Spleen (tissue), 11 donors: ENCODE data around the gene FCAMR. TPM values are rescaled to one million over a fixed set of nuclear protein-coding genes. Genes with fewer than 3 reads are reported as not detected.

Experiments
- DNase-seq: peaks from one replicate; pipeline ENCODE4 v3.0.0-alpha.2; 2020
- H3K27ac ChIP-seq, 8 donors: fragments of 200-600 bp; sonication (generic) in 7 of 8; 1 replicate in 4 of 8; 2 replicates in 4 of 8; pipeline versions ENCODE4 v1.5.0 to v1.8.0; 2016 to 2021; ENCODE audit warnings: inconsistent platforms in 4 of 8, mild to moderate bottlenecking in 4 of 8, moderate library complexity in 1 of 8
- H3K27me3 ChIP-seq, 7 donors: fragments of 200-600 bp; sonication (generic) in 6 of 7; replicated peaks in 1 of 7; 1 replicate in 4 of 7; 2 replicates in 3 of 7; pipeline versions ENCODE4 v1.5.0 to v1.8.0; 2016 to 2021; ENCODE audit warnings: inconsistent platforms in 3 of 7, mild to moderate bottlenecking in 1 of 7
- H3K36me3 ChIP-seq, 6 donors: fragments of 200-600 bp; sonication (generic) in 5 of 6; 1 replicate in 4 of 6; 2 replicates in 2 of 6; pipeline versions ENCODE4 v1.5.0 to v1.8.0; 2016 to 2021; ENCODE audit warnings: inconsistent platforms in 2 of 6
- H3K4me1 ChIP-seq, 6 donors: fragments of 200-600 bp; sonication (generic) in 5 of 6; 1 replicate in 3 of 6; 2 replicates in 3 of 6; pipeline versions ENCODE4 v1.5.0 to v1.8.0; 2016 to 2021; ENCODE audit warnings: inconsistent platforms in 3 of 6
- H3K4me3 ChIP-seq, 8 donors: fragments of 200-600 bp; sonication (generic) in 7 of 8; 1 replicate in 4 of 8; 2 replicates in 4 of 8; pipeline versions ENCODE4 v1.5.0 to v1.8.0; 2016 to 2021; ENCODE audit warnings: inconsistent platforms in 4 of 8, mild to moderate bottlenecking in 4 of 8, moderate library complexity in 2 of 8
- H3K9me3 ChIP-seq, 8 donors: fragments of 200-600 bp; sonication (generic) in 7 of 8; 1 replicate in 4 of 8; 2 replicates in 4 of 8; pipeline versions ENCODE4 v1.5.0 to v1.8.0; 2016 to 2021; ENCODE audit warnings: inconsistent platforms in 4 of 8
- POLR2A ChIP-seq, 3 donors: fragments of 450-650 bp; IDR thresholded peaks; one replicate each; pipeline ENCODE4 v1.5.1; 2017; ENCODE audit warnings: antibody characterized with exemption in 3 of 3, mild to moderate bottlenecking in 1 of 3
- POLR2AphosphoS5 ChIP-seq, 3 donors: sonication (generic); formaldehyde crosslinking; IDR thresholded peaks; one replicate each; pipeline ENCODE4 v1.5.1; 2017; ENCODE audit warnings: antibody characterized with exemption in 3 of 3
- whole genome bisulfite sequencing, 5 donors: extraction: QIAGEN DNeasy Blood & Tissue Kit in 3 of 5; methylation state at CpG; one replicate each; pipeline versions ENCODE4 v1.1.5 to v1.1.7; 2013 to 2018; 5-methylcytosine and 5-hydroxymethylcytosine counted together
- intact Hi-C: fragments of 100-400 bp; cut with DNase I; formaldehyde crosslinking; loops from one replicate; pipeline ENCODE4 v1.15.0; 2023; ENCODE audit warnings: low total_unique reads
- polyA plus RNA-seq, 3 donors: library from polyadenylated mRNA; stranded (reverse); fragments of 200-250 nt; gene quantifications; one replicate each; pipeline ENCODE4 v1.2.1, GENCODE V29; 2013
- total RNA-seq, 7 donors: library from RNA; depleted of rRNA in 3 of 7; stranded (reverse); fragments of >200 nt in 3 of 7; fragmentation: NEBNext Ultra II Directional in 4 of 7; extraction: Animal tissue kit (Norgen Biotek cat#: 25700) in 4 of 7; gene quantifications; one replicate each; pipeline versions ENCODE4 v1.1.0 to v1.2.1, GENCODE V29; 2016 to 2021
- TF ChIP-seq, protein P1 (sequence below), 11 experiments: fragments of 200-600 bp in 7 of 11; fragments of 450-650 bp in 4 of 11; sonication (generic) in 4 of 11; IDR thresholded peaks in 8 of 11; conservative IDR thresholded peaks in 3 of 11; 1 replicate in 7 of 11; 2 replicates in 4 of 11; pipeline versions ENCODE4 v1.4.0 to v1.8.0; 2016 to 2021; ENCODE audit warnings: antibody characterized with exemption in 11 of 11, inconsistent platforms in 4 of 11, mild to moderate bottlenecking in 1 of 11
- donor health status: healthy with polysubstance abuse.
- donor health status: DM: no; HTN: no; CAD: no; lungs with moderate emphysema.
- donor health status: DM: no; HTN: no; CAD: no.
- donor health status: Bipolar disorder and iron deficiency.
- donor health status: healthy.
- donor health status: DM: no; HTN: no; CAD: no.
- donor health status: DM: yes; HTN: yes; CAD: no.

The FCAMR gene
- total and polyA plus RNA-seq, 10 donors, result 0.16 to 1.3 (median 0.38) TPM; not detected in 2

DNA sequence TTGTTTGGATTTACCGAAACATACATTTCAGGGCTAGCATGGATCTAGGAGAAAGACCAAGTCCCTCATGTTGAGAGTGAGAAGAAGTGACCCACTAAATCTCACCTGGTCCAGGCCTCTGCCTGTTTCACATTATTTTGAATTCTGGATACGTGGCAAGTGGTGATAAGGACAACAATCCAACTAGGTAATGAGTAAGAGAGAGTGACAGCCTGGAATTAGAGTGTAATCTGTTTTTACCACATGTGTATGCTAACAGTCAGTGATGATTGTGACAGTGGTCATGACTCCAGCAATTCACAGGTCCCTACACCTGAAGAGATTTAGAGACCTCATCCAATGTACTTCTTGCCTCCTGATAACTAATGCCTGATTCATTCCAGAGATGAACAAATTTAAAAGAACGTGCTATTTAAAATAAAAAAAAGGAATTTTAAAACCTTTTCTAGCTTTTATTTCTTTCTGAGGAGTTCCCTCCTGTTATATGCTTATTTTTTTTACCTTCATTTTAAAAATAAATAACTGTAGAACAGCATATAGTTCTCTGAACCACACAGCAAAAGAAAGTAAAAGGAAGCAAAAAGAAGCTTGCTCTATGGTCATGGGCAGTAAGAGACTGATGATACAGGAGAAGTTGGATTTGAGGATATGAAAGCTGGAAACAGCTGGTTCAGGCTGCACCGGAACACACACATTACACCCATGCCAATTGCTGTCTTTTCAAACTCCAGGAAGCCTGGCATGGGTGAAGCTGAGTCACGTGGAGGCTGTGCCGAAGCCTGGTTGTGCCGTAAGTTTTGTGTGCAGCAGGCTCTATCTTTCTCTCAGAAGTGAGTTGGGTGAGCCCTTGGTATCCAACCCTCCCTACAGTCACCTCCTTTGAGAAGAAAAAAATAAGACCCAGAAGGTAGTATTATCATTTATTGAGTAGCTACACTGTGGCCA lies 47.6 kb upstream of the FCAMR start:
- Histone ChIP-seq H3K36me3 (no peaks in the 10 kb centered on the region), H3K4me3 (no peak overlapping the region), H3K27ac (no peak overlapping the region), H3K9me3 (no peaks in the 10 kb centered on the region), H3K27me3 (no peaks in the 10 kb centered on the region), H3K4me1 (peaks cover 0 to 17% (median 5%) of the 10 kb centered on the region in 6 donors)
- no peak for DNase-seq
- no peak for TF ChIP-seq POLR2AphosphoS5 (IDR thresholded peaks at IDR 0.05)
- TF ChIP-seq, protein P1, sequence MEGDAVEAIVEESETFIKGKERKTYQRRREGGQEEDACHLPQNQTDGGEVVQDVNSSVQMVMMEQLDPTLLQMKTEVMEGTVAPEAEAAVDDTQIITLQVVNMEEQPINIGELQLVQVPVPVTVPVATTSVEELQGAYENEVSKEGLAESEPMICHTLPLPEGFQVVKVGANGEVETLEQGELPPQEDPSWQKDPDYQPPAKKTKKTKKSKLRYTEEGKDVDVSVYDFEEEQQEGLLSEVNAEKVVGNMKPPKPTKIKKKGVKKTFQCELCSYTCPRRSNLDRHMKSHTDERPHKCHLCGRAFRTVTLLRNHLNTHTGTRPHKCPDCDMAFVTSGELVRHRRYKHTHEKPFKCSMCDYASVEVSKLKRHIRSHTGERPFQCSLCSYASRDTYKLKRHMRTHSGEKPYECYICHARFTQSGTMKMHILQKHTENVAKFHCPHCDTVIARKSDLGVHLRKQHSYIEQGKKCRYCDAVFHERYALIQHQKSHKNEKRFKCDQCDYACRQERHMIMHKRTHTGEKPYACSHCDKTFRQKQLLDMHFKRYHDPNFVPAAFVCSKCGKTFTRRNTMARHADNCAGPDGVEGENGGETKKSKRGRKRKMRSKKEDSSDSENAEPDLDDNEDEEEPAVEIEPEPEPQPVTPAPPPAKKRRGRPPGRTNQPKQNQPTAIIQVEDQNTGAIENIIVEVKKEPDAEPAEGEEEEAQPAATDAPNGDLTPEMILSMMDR (IDR thresholded peaks at IDR 0.05 in 8 of 11, conservative IDR thresholded peaks at IDR 0.05 in 3 of 11), result no peak
- intact Hi-C loops, result no loop called here
- 67 to 86% (median 70%) methylated on average over 7 of the region's 7 CpGs for WGBS, 5 donors

DNA sequence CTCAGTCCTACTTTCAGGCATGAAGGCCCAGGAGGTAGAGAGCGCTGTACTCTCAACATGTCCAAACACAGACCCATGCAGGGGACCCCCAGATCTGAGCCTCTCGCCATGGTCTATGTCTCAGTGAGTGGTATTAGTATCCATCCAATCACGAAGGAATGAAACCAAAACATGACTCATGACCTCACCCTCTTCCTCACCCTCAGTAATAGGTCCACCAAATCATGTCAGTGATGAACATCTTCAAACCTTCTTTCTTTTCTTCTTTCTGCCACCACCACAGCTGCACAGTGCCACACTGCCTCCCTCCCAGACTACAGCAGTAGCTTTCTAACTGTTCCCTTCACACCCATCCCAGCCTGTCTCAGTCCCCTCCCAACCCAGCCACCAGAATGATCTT lies 45.5 kb upstream of the FCAMR start:
- TF ChIP-seq POLR2AphosphoS5 (IDR thresholded peaks at IDR 0.05) (no peak), POLR2A (IDR thresholded peaks at IDR 0.05) (no peak)
- TF ChIP-seq, protein P1 (IDR thresholded peaks at IDR 0.05 in 8 of 11, conservative IDR thresholded peaks at IDR 0.05 in 3 of 11), result no peak
- intact Hi-C loops, result no loop called here
- Histone ChIP-seq H3K9me3 (no peaks in the 10 kb centered on the region), H3K4me1 (peaks cover 0 to 6% (median 4%) of the 10 kb centered on the region in 6 donors), H3K27ac (no peak overlapping the region), H3K27me3 (no peaks in the 10 kb centered on the region), H3K4me3 (no peak overlapping the region), H3K36me3 (no peaks in the 10 kb centered on the region)
- DNase-seq, result no peak
- 87 to 93% (median 90%) methylated on average over 3 of the region's 3 CpGs for WGBS, 5 donors

DNA sequence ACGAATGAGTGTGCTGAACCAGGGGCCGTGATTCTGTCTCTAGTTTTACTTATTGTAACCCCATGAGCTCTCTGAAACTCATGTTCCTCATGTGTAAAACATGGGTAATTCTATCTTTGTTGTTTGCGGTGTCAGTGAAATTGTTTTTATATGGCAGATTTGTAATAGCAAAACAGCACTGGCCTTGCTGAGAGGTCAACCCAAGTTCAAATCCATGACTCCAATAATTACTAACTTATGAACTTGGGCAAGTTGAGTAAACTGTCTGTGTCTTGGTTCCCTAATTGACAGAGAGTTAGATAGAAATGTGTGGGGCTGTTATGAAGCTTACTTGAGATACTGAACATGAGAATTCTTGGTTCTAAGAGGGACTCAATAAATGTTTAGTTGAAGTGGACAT lies 44.5 kb upstream of the FCAMR start:
- no peak overlapping the region for H3K27ac ChIP-seq
- intact Hi-C loops, result no loop called here

More for the DNA sequence above, 44.5 kb upstream of the FCAMR start:
- H3K4me3 ChIP-seq, result no peak overlapping the region
- no peaks in the 10 kb centered on the region for H3K36me3 ChIP-seq
- H3K27me3 ChIP-seq, result no peaks in the 10 kb centered on the region
- no peaks in the 10 kb centered on the region for H3K9me3 ChIP-seq
- WGBS, 5 donors, result 77 to 97% (median 89%) methylated on average over 3 of the region's 3 CpGs
- no peaks in the 10 kb centered on the region for H3K4me1 ChIP-seq
- TF ChIP-seq, protein P1 (IDR thresholded peaks at IDR 0.05 in 8 of 11, conservative IDR thresholded peaks at IDR 0.05 in 3 of 11), result no peak
- no peak for TF ChIP-seq POLR2A (IDR thresholded peaks at IDR 0.05)
- no peak for TF ChIP-seq POLR2AphosphoS5 (IDR thresholded peaks at IDR 0.05)
- DNase-seq, result no peak
